ENCODE measurements around the gene ZP1.
"Not testable (repeated sequence)": the region's sequence is repeated elsewhere in the genome, so short reads cannot be mapped to it uniquely, and the experiment has no call there.

- not testable (repeated sequence) for TF ChIP-seq CTCF (IDR thresholded peaks at IDR 0.05 in 8 of 11, conservative IDR thresholded peaks at IDR 0.05 in 3 of 11); POLR2AphosphoS5 (IDR thresholded peaks at IDR 0.05); POLR2A (IDR thresholded peaks at IDR 0.05)
Observed at GRCh38 chr11:60823745-60824306, 43.5 kb upstream of the ZP1 start.

Data from spleen (tissue), 7 donors.